GM23248 (cell line): Measurements from ENCODE around the gene TLL2. TPM values are rescaled to one million over a fixed set of nuclear protein-coding genes. Genes with fewer than 3 reads are reported as not detected.

ENCODE experiments used
- DNase-seq: peaks from one replicate; pipeline ENCODE4 v3.0.0-alpha.2; 2015
- H2AFZ ChIP-seq: fragments of 200-600 bp; sonication (generic); 2 replicates; pipeline ENCODE4 v1.6.1; 2016; ENCODE audit warnings: antibody characterized with exemption
- H3F3A ChIP-seq: fragments of 200-600 bp; sonication (generic); 2 replicates; pipeline ENCODE4 v1.6.1; 2016; ENCODE audit warnings: mild to moderate bottlenecking, antibody characterized with exemption, mixed run types; ENCODE audit not compliant: insufficient read depth
- H3K27ac ChIP-seq: fragments of 200-600 bp; sonication (generic); 2 replicates; pipeline ENCODE4 v1.5.1; 2016; ENCODE audit warnings: mild to moderate bottlenecking
- H3K27me3 ChIP-seq: fragments of 200-600 bp; sonication (generic); replicated peaks from 2 replicates; pipeline ENCODE4 v1.6.1; 2016; ENCODE audit warnings: mild to moderate bottlenecking; ENCODE audit not compliant: insufficient read depth
- H3K36me3 ChIP-seq: fragments of 200-600 bp; sonication (generic); 2 replicates; pipeline ENCODE4 v1.6.1; 2016; ENCODE audit warnings: low read depth, mild to moderate bottlenecking
- H3K4me1 ChIP-seq: fragments of 200-600 bp; sonication (generic); 2 replicates; pipeline ENCODE4 v1.6.1; 2016; ENCODE audit warnings: mild to moderate bottlenecking; ENCODE audit not compliant: insufficient read depth
- H3K4me2 ChIP-seq: fragments of 200-600 bp; sonication (generic); one replicate; pipeline ENCODE4 v1.6.1; 2016; ENCODE audit warnings: mild to moderate bottlenecking; ENCODE audit not compliant: unreplicated experiment
- H3K4me3 ChIP-seq: fragments of 200-600 bp; sonication (generic); 2 replicates; pipeline ENCODE4 v1.5.1; 2016; ENCODE audit warnings: mild to moderate bottlenecking
- H3K79me2 ChIP-seq: fragments of 200-600 bp; sonication (generic); 2 replicates; pipeline ENCODE4 v1.6.1; 2016; ENCODE audit warnings: mild to moderate bottlenecking; ENCODE audit not compliant: insufficient read depth
- H3K9ac ChIP-seq: fragments of 200-600 bp; sonication (generic); 2 replicates; pipeline ENCODE4 v1.6.1; 2016; ENCODE audit warnings: mild to moderate bottlenecking
- H3K9me2 ChIP-seq: fragments of 200-600 bp; sonication (generic); 2 replicates; pipeline ENCODE4 v1.6.1; 2016; ENCODE audit warnings: mixed run types, mild to moderate bottlenecking, moderate library complexity; ENCODE audit not compliant: insufficient read depth
- H3K9me3 ChIP-seq: fragments of 200-600 bp; sonication (generic); one replicate; pipeline ENCODE4 v1.6.1; 2017; ENCODE audit warnings: low read depth
- H4K20me1 ChIP-seq: fragments of 200-600 bp; sonication (generic); 2 replicates; pipeline ENCODE4 v1.6.0; 2016; ENCODE audit not compliant: insufficient read depth
- EZH2 ChIP-seq: fragments of 200-600 bp; sonication (generic); IDR thresholded peaks from 2 replicates; pipeline ENCODE4 v1.6.1; 2018; ENCODE audit warnings: antibody characterized with exemption, mild to moderate bottlenecking; ENCODE audit not compliant: insufficient read depth, poor library complexity, severe bottlenecking
- EZH2phosphoT487 ChIP-seq: fragments of 200-600 bp; sonication (generic); IDR thresholded peaks from 2 replicates; pipeline ENCODE4 v1.6.1; 2018; ENCODE audit warnings: antibody characterized with exemption, moderate library complexity, mild to moderate bottlenecking, low read depth; ENCODE audit not compliant: insufficient read depth
- WGBS, 2 experiments: methylation state at CpG; one replicate each; pipeline ENCODE4 v1.1.6; 2015 to 2017; ENCODE audit warnings: low lambda C conversion rate in 2 of 2, low coverage in 1 of 2; ENCODE audit errors: missing lambda C conversion rate in 2 of 2; 5-methylcytosine and 5-hydroxymethylcytosine counted together
- in situ Hi-C: fragments of 300-500 bp; cut with MboI; formaldehyde crosslinking; loops from 2 replicates; pipeline ENCODE4 v1.15.0; 2020
- polyA plus RNA-seq: library from polyadenylated mRNA; unstranded; fragments of >200 nt; fragmentation: Nextera tagmentation; extraction: Ambion mirVana; gene quantifications from 2 replicates; pipeline ENCODE4 v1.2.1, GENCODE V29; 2016
- total RNA-seq: library from RNA; depleted of rRNA; stranded (reverse); fragments of >200 nt; shearing (Covaris generic); gene quantifications from 2 replicates; pipeline ENCODE4 v1.2.3, GENCODE V29; 2014

TLL2 gene
- total and polyA plus RNA-seq, 2 experiments from 2014 or later, result 0.43 to 0.71 TPM

GRCh38 chr10:96505150-96506136 lies 8.3 kb downstream of the TLL2 start:
- Histone ChIP-seq H3F3A (no peaks in the 10 kb centered on the region), H3K4me2 (no peak overlapping the region), H3K36me3 (no peaks in the 10 kb centered on the region), H2AFZ (no peak overlapping the region), H4K20me1 (no peaks in the 10 kb centered on the region), H3K27me3 (no peaks in the 10 kb centered on the region), H3K9me2 (no peaks in the 10 kb centered on the region), H3K9me3 (no peaks in the 10 kb centered on the region), H3K27ac (no peak overlapping the region), H3K4me1 (peaks cover 5% of the 10 kb centered on the region), H3K4me3 (no peak overlapping the region), H3K9ac (no peak overlapping the region), H3K79me2 (no peaks in the 10 kb centered on the region)
- in situ Hi-C loops, result no loop called here
- no peak for DNase-seq
- 66 to 69% methylated on average over 12 of the region's 12 CpGs for WGBS, 2 experiments
- TF ChIP-seq EZH2 (no peak), EZH2phosphoT487 (no peak)

- Histone ChIP-seq H3K27ac (no peak overlapping the region), H3K4me3 (no peak overlapping the region), H3K9me3 (no peaks in the 10 kb centered on the region), H3K36me3 (no peaks in the 10 kb centered on the region), H2AFZ (no peak overlapping the region), H4K20me1 (no peaks in the 10 kb centered on the region), H3K4me2 (no peak overlapping the region), H3K9me2 (no peaks in the 10 kb centered on the region), H3F3A (no peaks in the 10 kb centered on the region), H3K79me2 (no peaks in the 10 kb centered on the region), H3K27me3 (no peaks in the 10 kb centered on the region), H3K4me1 (no peaks in the 10 kb centered on the region), H3K9ac (no peak overlapping the region)
- in situ Hi-C loops, result no loop called here
- DNase-seq, result no peak
- WGBS, 2 experiments, result 66 to 69% methylated on average over 7 of the region's 7 CpGs
- TF ChIP-seq EZH2phosphoT487 (no peak), EZH2 (no peak)
These were observed 11.0 kb downstream of the TLL2 start for GRCh38 chr10:96502561-96503282.

GRCh38 chr10:96501985-96502384 lies 11.7 kb downstream of the TLL2 start:
- in situ Hi-C loops, result no loop called here

GRCh38 chr10:96500519-96500918 lies 13.2 kb downstream of the TLL2 start:
- H3K27ac ChIP-seq, result no peak overlapping the region
- in situ Hi-C loops, result no loop called here
- H3K9me2 ChIP-seq, result no peaks in the 10 kb centered on the region
- H3K36me3 ChIP-seq, result no peaks in the 10 kb centered on the region
- no peaks in the 10 kb centered on the region for H3K79me2 ChIP-seq
- DNase-seq, result no peak
- no peaks in the 10 kb centered on the region for H4K20me1 ChIP-seq
- H3K27me3 ChIP-seq, result no peaks in the 10 kb centered on the region
- H3K9me3 ChIP-seq, result no peaks in the 10 kb centered on the region
- TF ChIP-seq EZH2, result no peak
- no peak for TF ChIP-seq EZH2phosphoT487
- no peak overlapping the region for H2AFZ ChIP-seq
- H3K4me1 ChIP-seq, result no peaks in the 10 kb centered on the region
- no peaks in the 10 kb centered on the region for H3F3A ChIP-seq
- no peak overlapping the region for H3K9ac ChIP-seq
- no peak overlapping the region for H3K4me2 ChIP-seq
- WGBS, 2 experiments, result 77 to 84% methylated on average over 6 to 7 of the region's 7 CpGs
- H3K4me3 ChIP-seq, result no peak overlapping the region

More at GRCh38 chr10:96501985-96502384, 11.7 kb downstream of the TLL2 start:
- H3K9me3 ChIP-seq, result no peaks in the 10 kb centered on the region
- no peak overlapping the region for H2AFZ ChIP-seq
- H4K20me1 ChIP-seq, result no peaks in the 10 kb centered on the region
- H3K4me2 ChIP-seq, result no peak overlapping the region
- no peak overlapping the region for H3K27ac ChIP-seq
- no peak overlapping the region for H3K4me3 ChIP-seq
- no peaks in the 10 kb centered on the region for H3K79me2 ChIP-seq
- no peaks in the 10 kb centered on the region for H3K9me2 ChIP-seq
- 47 to 61% methylated on average over 4 of the region's 4 CpGs for WGBS, 2 experiments
- H3K9ac ChIP-seq, result no peak overlapping the region
- no peaks in the 10 kb centered on the region for H3F3A ChIP-seq
- H3K36me3 ChIP-seq, result no peaks in the 10 kb centered on the region
- no peak for DNase-seq
- no peaks in the 10 kb centered on the region for H3K4me1 ChIP-seq
- H3K27me3 ChIP-seq, result no peaks in the 10 kb centered on the region
- no peak for TF ChIP-seq EZH2phosphoT487
- TF ChIP-seq EZH2, result no peak
